ENCODE measurements around the gene HEXD.
A peak's percentile ranks its signal among the peaks of the same experiment; 100 is the strongest.

- TF ChIP-seq CTCF (conservative IDR thresholded peaks at IDR 0.05; ENCODE audit: low read length), result peak; percentile 44; the same call in 1 of the 2 replicates
- no peak for TF ChIP-seq EZH2phosphoT487 (IDR thresholded peaks at IDR 0.05; ENCODE audit: borderline replicate concordance, low read depth, low read length)
Observed at GRCh38 chr17:82432017-82432416, 13.9 kb downstream of the HEXD start.
